Thyroid gland (tissue), 4 donors: ENCODE data around the gene SKIDA1.

Source experiments
- CTCF ChIP-seq, 6 experiments: fragments of 200-600 bp in 3 of 6; fragments of 450-650 bp in 3 of 6; sonication (generic) in 3 of 6; IDR thresholded peaks; one replicate each; pipeline ENCODE4 v1.5.1; 2016 to 2019; ENCODE audit warnings: antibody characterized with exemption in 6 of 6, mild to moderate bottlenecking in 2 of 6, inconsistent platforms in 1 of 6, moderate library complexity in 1 of 6
- POLR2A ChIP-seq, 2 donors: fragments of 450-650 bp; IDR thresholded peaks; one replicate each; pipeline ENCODE4 v1.6.1; 2017; ENCODE audit warnings: antibody characterized with exemption in 2 of 2, mild to moderate bottlenecking in 2 of 2, moderate library complexity in 1 of 2

GRCh38 chr10:21521751-21522533 lies 3.5 kb downstream of the SKIDA1 start:
- no peak for TF ChIP-seq CTCF (IDR thresholded peaks at IDR 0.05)
- no peak for TF ChIP-seq POLR2A (IDR thresholded peaks at IDR 0.05)
